Gastrocnemius medialis (tissue), 4 donors: Measurements from ENCODE around the gene TYMP. TPM values are rescaled to one million over a fixed set of nuclear protein-coding genes. Genes with fewer than 3 reads are reported as not detected.

Experiments used
- ATAC-seq, 2 donors: fragments of 150-250 bp; one replicate each; pipeline ENCODE4 v1.9.1; 2016
- DNase-seq, 2 donors: peaks; one replicate each; pipeline ENCODE4 v3.0.0-alpha.2; 2019
- H3K27ac ChIP-seq, 4 donors: fragments of 200-600 bp; sonication (generic); 1 replicate in 1 of 4; 2 replicates in 3 of 4; pipeline ENCODE4 v1.5.1; 2016 to 2018; ENCODE audit warnings: mild to moderate bottlenecking in 2 of 4, moderate library complexity in 1 of 4
- H3K27me3 ChIP-seq, 3 donors: fragments of 200-600 bp; sonication (generic) in 2 of 3; 1 replicate in 1 of 3; 2 replicates in 2 of 3; pipeline versions ENCODE4 v1.5.1 to v1.6.0; 2016 to 2019; ENCODE audit warnings: mild to moderate bottlenecking in 1 of 3, moderate library complexity in 1 of 3
- H3K36me3 ChIP-seq, 2 donors: fragments of 200-600 bp; sonication (generic) in 1 of 2; one replicate each; pipeline ENCODE4 v1.5.1; 2017 to 2018
- H3K4me1 ChIP-seq, 2 donors: fragments of 200-600 bp; sonication (generic) in 1 of 2; one replicate each; pipeline ENCODE4 v1.5.1; 2016 to 2017; ENCODE audit warnings: mild to moderate bottlenecking in 2 of 2
- H3K4me3 ChIP-seq, 4 donors: fragments of 200-600 bp; sonication (generic) in 3 of 4; 1 replicate in 1 of 4; 2 replicates in 3 of 4; pipeline ENCODE4 v1.5.1; 2016 to 2019; ENCODE audit warnings: mild to moderate bottlenecking in 2 of 4
- H3K9me3 ChIP-seq, 3 donors: fragments of 200-600 bp; sonication (generic) in 2 of 3; 1 replicate in 1 of 3; 2 replicates in 2 of 3; pipeline ENCODE4 v1.5.1; 2016 to 2019
- CTCF ChIP-seq, 5 experiments: fragments of 450-650 bp in 3 of 5; fragments of 200-600 bp in 2 of 5; sonication (generic) in 2 of 5; IDR thresholded peaks in 4 of 5; conservative IDR thresholded peaks in 1 of 5; 1 replicate in 4 of 5; 2 replicates in 1 of 5; pipeline ENCODE4 v1.5.1; 2016 to 2019; ENCODE audit warnings: antibody characterized with exemption in 5 of 5, mild to moderate bottlenecking in 3 of 5, moderate library complexity in 3 of 5
- POLR2A ChIP-seq, 2 donors: fragments of 450-650 bp; IDR thresholded peaks; one replicate each; pipeline ENCODE4 v1.6.1; 2017; ENCODE audit warnings: antibody characterized with exemption in 2 of 2, mild to moderate bottlenecking in 2 of 2, moderate library complexity in 2 of 2
- in situ Hi-C, 4 donors: fragments of 200-750 bp; cut with MboI; loops; one replicate each; pipeline versions ENCODE4 v1.15.0 to v1.8.0; 2017; ENCODE audit warnings: low sequenced_read_pairs in 4 of 4
- intact Hi-C: fragments of 100-400 bp; cut with DNase I; formaldehyde crosslinking; loops from one replicate; pipeline ENCODE4 v1.15.1; 2023; ENCODE audit warnings: low total_unique reads
- total RNA-seq, 4 donors: library from RNA; depleted of rRNA; stranded (reverse); fragments of >200 nt; gene quantifications; one replicate each; pipeline versions ENCODE4 v1.1.0 to v1.2.3, GENCODE V29; 2016

TYMP gene
- total RNA-seq, 4 donors from 2014 or later: 8.8 to 15.8 (median 11.8) TPM

DNA sequence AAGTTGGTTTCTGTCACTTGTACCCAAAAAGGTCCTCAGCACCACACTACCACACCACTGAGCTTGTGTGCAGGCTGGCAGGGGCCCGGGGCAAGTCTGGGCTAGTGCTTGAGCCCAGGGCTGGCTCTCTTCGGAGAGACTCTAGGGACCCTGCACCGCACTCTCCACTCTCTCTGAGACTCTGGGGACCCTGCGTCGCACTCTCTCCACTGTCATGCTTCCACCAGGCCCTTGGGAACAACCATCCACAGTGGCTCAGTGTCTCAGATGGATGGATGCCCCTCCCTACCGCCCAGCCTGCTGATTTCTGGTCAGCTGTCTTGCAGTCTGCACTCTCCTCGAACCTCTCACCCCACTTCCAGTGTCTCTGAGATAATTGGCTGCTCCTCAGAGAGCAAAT, 52.9 kb downstream of the TYMP start:
- ATAC-seq: no peak
- H3K9me3 ChIP-seq: no peaks in the 10 kb centered on the region
- TF ChIP-seq POLR2A (IDR thresholded peaks at IDR 0.05) (no peak), CTCF (IDR thresholded peaks at IDR 0.05 in 4 of 5, conservative IDR thresholded peaks at IDR 0.05 in 1 of 5) (no peak)
- intact Hi-C loops (no loop called here), in situ Hi-C loops (no loop called here)
- peaks cover 25 to 27% of the 10 kb centered on the region in 2 donors for H3K4me1 ChIP-seq
- no peak overlapping the region for H3K27ac ChIP-seq
- DNase-seq: no peak
- H3K4me3 ChIP-seq: no peak overlapping the region
- no peaks in the 10 kb centered on the region for H3K36me3 ChIP-seq
- H3K27me3 ChIP-seq: peaks cover 20 to 23% (median 22%) of the 10 kb centered on the region in 3 donors

Other genes starting within 250 kb of the TYMP start
- 10 to 100 TPM in 1 of 4 donors, 1 to 10 TPM in 3; 8.0 to 11.8 (median 9.0) TPM for gene PLXNB2, start 222.4 kb downstream of the TYMP start, total RNA-seq
- gene DENND6B, start 203.0 kb downstream of the TYMP start, total RNA-seq: under 1 TPM in 3 of 4 donors, not detected in 1; 0.55 to 0.84 (median 0.68) TPM
- gene PPP6R2, start 186.7 kb downstream of the TYMP start, total RNA-seq: 10 to 100 TPM; 55.7 to 96.2 (median 74.1) TPM
- gene SBF1, start 55.0 kb downstream of the TYMP start, total RNA-seq: 100 to 1,000 TPM in 3 of 4 donors, 10 to 100 TPM in 1; 50.5 to 116 (median 107) TPM
- gene ADM2, start 48.5 kb downstream of the TYMP start, total RNA-seq: under 1 TPM in 1 of 4 donors, not detected in 3; 0.53 TPM
- gene MIOX, start 43.2 kb downstream of the TYMP start, total RNA-seq: not detected
- gene LMF2, start 22.3 kb downstream of the TYMP start, total RNA-seq: 10 to 100 TPM; 19.7 to 39.4 (median 26.9) TPM
- 10 to 100 TPM; 19.0 to 29.3 (median 23.4) TPM for gene NCAPH2, start 21.8 kb downstream of the TYMP start, total RNA-seq
- gene SCO2, start 4.4 kb downstream of the TYMP start, total RNA-seq: 1 to 10 TPM in 2 of 4 donors, not detected in 2; 1.0 to 2.3 TPM
- not detected for gene KLHDC7B, start 15.9 kb upstream of the TYMP start, total RNA-seq
- gene SYCE3, start 32.9 kb upstream of the TYMP start, total RNA-seq: not detected
- gene CPT1B, start 48.4 kb upstream of the TYMP start, total RNA-seq: 100 to 1,000 TPM in 1 of 4 donors, 10 to 100 TPM in 3; 53.4 to 134 (median 63.7) TPM
- gene CHKB, start 52.8 kb upstream of the TYMP start, total RNA-seq: 10 to 100 TPM; 10.8 to 39.7 (median 24.4) TPM
- gene MAPK8IP2, start 70.8 kb upstream of the TYMP start, total RNA-seq: under 1 TPM; 0.39 to 0.85 (median 0.47) TPM
- 10 to 100 TPM in 2 of 4 donors, 1 to 10 TPM in 2; 8.8 to 17.8 (median 10.2) TPM for gene ARSA, start 98.1 kb upstream of the TYMP start, total RNA-seq
- gene SHANK3, start 142.8 kb upstream of the TYMP start, total RNA-seq: 1 to 10 TPM; 3.8 to 9.8 (median 5.1) TPM
- not detected for gene ACR, start 208.2 kb upstream of the TYMP start, total RNA-seq